Eye (tissue), 1 donor: Measurements from ENCODE around the gene SDC4.

Experiments used
- DNase-seq: peaks from one replicate; pipeline ENCODE4 v3.0.0-alpha.2; 2015

Gene SDC4

DNA sequence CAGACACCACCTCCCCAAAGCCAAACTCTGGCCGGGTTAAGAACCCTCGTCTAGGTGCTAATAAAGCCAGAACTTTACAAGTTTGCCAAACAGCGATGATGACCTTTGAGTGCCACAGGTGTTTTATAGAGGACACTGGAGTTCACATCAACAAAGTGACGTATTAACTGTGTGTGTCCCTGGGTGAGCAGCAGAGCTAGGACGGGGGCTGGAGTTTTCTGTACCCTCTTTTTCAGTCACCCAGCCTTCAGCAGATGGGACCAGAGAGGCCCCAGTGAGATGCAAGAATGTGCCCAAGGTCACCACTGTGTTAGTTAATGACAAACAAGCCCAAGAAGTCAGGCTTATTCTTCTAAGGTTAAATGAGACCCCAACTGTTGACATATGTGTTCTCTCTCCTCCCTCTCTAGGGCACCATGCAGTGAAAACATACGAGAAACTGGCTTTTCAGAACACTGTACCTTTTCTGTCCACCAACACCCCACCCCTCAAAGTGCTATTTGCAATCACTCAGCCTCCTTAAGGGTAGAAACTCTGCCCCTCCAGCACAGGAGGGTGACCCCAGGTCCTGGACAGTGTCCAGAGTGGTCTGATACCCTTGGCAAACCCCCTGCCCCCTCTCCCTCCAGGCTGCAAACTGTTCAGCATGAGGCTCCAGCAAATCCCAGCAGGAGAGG, 5.2 kb downstream of the SDC4 start:
- DNase-seq: no peak

DNA sequence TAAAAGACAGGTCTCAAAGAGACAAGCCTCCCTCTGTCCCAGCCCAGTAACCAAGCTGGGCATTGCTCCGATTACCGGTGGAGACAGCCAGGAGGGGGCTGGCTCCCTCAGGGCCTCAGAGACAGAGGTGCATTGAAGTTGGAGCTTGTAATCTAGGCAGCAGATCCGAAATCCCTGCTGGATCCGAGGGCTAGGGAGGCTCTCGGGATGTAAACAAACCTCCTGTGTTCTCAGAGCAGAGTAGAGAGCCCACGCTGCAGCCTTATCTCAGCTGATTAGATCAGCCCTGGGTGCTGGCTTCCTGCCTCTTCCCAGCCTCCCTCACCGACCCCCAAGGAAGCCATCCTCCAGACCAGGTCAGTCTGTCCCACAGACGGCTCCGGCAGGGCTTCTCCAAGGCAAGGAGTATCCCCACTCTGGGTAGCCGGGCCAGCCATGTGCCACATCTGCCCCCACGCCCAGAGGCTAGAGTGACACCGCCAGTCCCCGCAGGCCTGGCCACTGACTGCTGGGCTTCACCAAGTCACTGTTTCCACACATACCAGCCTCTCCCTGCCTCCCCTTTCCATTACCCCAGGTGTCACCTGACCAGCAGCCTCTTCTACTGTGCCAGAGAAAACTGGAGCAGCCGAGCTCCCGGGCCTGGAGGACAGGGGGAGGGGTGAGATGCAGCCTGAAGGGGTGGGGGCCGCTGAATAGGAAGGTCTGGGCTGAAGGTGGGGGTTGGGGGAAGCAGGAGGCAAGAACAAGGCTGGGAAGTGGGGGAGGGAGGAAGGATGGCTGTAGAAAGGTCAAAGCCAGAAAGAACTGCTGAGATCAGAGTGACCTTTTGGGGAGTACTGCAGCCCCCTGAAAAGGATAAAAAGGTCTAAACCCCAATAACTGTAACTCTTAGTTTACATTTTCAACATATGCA, 6.0 kb downstream of the SDC4 start:
- DNase-seq: peak; percentile 58

DNA sequence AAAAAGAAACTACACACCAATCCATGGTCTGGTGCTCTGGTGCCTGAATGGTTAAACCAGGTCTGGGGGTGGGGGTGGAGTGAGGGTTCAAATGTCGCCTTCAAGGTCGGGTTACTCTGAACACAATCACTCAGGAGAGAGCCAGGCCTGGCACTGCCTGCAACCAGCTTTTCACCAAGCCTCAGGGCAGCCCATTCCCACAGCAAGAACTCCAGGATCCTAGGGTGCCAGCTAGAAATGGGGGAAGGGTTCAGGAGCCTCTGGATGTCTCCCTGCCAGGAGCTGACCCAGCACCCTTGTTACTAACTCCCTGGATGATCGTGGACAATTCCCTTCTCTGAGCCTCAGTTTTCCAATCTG, 6.7 kb downstream of the SDC4 start:
- no peak for DNase-seq

DNA sequence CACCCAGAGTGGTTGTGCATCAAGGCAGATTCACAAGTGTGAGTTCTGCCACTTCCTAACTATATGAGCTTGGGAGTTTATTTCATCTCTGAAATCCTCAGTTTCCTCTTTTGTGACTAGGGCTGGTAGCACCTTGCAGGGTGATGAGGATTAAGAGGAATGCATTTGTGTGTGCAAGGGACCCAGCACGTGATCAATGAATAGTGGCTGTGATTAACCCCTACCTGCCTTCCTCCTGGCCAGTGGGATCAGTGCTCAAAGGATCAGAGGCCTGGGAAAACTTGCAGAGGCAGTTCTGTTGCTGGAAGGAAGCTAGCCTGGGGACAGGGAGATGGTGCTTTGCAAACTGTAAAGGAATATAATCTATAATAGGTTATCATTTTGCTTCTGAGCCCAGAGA, 7.3 kb downstream of the SDC4 start:
- DNase-seq: no peak

- no peak for DNase-seq
Observed at GRCh38 chr20:45340236-45340847, 7.9 kb downstream of the SDC4 start.

GRCh38 chr20:45339799-45340198, 8.4 kb downstream of the SDC4 start:
- no peak for DNase-seq

DNA sequence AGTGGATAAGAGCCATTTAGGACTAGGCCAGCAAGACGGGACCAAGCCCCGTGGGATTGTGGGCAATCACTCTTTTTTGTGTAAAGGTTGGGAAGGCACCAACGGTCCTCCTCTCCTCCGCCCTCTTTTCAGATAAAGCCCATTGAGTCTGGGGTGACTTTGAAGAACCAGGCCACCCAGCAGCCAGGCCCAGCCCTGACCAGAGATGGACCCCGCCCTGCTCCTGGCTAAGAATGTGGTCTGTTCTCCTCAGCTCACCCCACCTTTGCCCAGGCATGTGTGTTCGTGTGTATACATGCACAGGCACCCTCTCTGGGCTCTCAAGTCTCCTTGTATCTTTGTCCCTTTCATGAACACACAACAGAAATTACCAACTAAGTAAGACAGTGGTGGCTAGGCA, 9.1 kb downstream of the SDC4 start:
- DNase-seq: no peak

- DNase-seq: peak; percentile 35
Observed at GRCh38 chr20:45338121-45339030, 9.8 kb downstream of the SDC4 start.

DNA sequence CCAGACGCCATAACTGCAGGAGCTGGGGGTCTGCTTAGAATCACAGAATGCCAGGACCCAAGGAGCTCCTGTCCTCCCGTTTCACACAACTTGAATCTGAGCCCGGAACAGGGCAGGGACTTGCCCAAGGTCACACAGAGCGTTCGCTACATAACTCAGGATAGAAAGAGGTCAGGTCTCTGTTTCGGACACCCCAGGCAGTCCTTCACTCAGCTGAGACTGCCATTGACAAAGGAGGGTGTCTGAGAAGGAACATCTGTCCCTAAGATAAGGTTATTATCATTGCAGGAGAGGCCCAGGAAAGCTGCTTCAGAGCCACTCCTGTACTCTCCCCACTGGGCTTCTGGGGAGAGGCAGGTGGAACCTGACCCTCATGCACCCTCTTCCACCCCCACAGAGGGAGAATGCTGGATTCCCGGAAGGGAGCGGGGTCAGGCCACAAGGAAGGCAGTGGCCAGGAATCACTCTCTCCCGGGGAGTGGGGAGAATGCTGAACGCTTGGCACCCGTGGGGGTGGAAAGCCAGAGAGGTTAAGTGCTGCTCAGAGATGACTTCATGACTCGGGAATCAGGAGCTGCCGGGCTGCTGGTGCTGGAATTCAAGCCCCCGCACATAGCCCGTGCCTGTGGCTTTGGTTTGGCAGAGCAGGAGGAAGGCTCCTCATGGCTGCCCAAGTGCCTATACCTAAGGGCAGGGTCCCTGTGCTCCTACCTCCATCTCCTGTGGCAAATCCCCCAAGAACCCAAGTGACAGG, 10.7 kb downstream of the SDC4 start:
- peak; percentile 24 for DNase-seq

DNA sequence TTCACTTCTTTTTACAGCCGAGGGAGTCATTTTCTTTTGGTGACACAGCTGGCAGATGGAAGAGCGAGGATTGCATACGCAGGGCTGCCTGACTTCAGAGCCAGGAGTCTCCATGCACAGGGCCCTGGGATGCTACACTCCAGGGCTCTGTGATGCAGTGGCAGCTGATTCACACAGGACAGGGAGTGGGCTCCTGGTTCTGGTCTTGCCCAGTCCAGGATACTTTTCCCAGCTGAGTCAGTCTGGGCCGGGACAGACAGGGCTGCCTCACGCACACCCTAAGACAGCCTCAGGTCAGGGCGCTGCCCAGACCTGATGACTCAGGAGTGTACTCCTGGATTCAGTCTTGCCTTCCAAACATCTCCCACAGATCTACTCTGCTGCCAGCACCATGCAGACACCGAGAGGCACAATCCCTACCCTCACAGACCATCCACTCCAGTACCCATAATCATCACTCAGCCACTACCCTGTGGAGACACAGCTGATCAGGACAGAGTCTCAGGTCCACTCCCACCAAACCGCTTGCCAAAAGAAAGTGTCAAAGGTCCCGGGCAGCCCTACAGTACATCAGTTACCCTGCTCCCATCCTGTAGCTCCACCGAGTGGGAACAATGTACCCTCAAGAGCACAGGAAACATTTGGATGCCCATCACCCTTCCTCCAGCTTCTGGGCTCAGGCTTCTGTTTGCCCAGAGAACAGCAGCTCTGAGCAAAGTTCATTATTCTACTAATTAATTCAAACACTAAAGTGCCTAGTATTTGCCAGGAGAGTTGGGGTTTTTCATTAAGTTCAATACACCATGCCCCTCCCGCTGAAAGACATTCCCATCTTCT, 11.5 kb downstream of the SDC4 start:
- no peak for DNase-seq

- no peak for DNase-seq
Observed at GRCh38 chr20:45330476-45330875, 17.7 kb downstream of the SDC4 start.

GRCh38 chr20:45329497-45330319, 18.5 kb downstream of the SDC4 start:
- DNase-seq: no peak

- no peak for DNase-seq
Observed at GRCh38 chr20:45328451-45328850, 19.8 kb downstream of the SDC4 start.

DNA sequence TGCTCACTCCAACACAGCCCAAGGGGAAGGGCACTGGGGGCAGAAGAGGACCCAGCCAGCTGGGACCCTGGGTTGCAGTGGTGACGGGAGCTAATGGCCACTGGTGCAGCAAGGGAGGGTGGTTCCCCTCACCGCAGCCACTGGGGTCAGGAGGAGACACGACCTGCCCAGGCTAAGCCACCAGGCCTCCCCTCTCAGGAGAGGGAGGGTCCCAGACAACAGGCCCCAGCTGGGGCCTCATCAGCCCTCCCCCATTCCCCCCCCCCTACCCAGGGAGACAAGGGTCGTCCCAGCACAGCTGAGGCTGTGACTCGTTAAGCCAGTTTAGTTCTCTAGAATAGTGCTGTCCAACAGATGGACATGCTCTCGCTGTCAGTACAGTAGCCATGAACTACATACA, 22.9 kb downstream of the SDC4 start:
- peak; percentile 61 for DNase-seq

GRCh38 chr20:45323731-45324130, 24.5 kb downstream of the SDC4 start:
- no peak for DNase-seq

DNA sequence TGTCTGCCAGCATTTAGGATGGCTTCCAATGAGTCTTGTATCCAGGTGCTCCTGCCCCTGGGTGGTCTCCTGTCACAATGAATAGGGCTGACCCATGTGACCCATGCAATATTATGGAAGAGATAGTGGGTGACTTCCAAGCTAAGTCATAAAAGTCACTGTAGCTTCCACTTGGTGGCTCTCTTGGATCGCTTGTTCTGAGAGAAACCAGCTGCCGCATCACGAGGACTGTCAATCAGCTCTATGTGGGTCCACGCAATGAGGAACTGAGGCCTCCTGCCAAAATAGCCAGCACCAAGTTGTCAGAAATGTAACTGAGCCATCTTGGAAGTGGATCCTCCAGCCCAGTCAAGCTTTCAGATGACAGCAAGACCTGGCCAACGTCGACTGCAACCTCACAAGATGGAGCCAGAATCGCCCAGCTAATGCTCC, 25.3 kb downstream of the SDC4 start:
- DNase-seq: peak; percentile 30

DNA sequence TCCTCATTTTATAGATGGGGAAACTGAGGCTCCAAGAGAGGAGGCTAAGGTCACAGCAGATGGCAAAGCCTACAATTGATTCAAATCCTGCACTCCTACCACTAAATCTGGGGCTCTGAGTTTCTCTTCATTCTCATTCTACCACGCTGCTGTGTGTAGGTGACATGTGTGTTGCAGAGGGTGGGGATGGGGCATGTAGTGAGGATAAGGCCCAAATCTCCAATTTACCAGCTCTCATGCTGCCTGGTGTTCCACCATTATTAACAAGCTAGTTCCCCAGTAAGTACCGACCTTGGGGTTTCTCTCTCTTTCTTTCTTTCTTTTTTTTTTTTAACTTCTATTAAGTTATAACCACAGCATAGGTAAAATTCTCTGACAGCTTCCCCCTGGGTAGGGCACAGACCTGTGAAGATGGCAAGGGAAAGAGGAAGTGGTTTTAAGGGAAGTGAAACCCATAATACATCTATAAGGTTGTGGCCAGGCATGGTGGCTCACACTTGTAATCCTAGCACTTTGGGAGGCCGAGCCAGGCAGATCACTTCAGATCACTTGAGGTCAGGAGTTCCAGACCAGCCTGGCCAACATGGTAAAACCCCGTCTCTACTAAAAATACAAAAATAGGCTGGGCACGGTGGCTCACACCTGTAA, 27.2 kb downstream of the SDC4 start:
- DNase-seq: no peak

DNA sequence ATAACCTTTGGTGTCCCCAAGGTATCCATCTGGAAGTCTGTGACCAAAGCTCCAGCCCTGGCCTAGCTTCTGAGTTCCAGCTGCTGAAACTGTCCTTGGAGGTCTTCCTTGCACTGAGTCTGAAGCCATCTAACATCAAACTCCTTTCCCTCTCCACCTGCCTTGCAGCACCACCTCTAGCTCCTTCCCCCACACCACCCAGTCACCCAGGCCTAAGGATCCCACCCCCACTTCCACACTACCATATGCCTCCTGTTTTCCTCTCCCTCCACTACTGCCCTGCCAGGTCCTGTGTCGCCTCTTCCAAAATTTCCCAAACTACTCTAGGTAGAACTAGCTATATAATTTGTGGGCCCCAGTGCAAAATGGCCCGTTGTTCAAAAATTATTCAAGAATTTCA, 29.3 kb downstream of the SDC4 start:
- no peak for DNase-seq

GRCh38 chr20:45318386-45318939, 29.8 kb downstream of the SDC4 start:
- DNase-seq: no peak
